Panc1 (cell line): ENCODE results near the gene ITGB8. TPM values are rescaled to one million over a fixed set of nuclear protein-coding genes. Genes with fewer than 3 reads are reported as not detected.

Source experiments
- ATAC-seq: fragments of 200-7000 bp; cut with Tn5 transposase; 2 replicates; pipeline ENCODE4 v1.9.1; 2020; ENCODE audit warnings: mild to moderate bottlenecking, moderate library complexity
- BruUV-seq: library from RNA; stranded (reverse); fragments of 400-500 nt; replicated peaks from 2 replicates; lab custom pipeline; 2021; lab: Mats Ljungman, UMichigan
- CTCF ChIA-PET: fragments of 300-600 bp; sonication (Branson Sonifier 250); formaldehyde crosslinking; loops from one replicate; lab custom pipeline; 2022; ENCODE audit warnings: antibody characterized with exemption; lab: Charles Lee
- POLR2A ChIA-PET: fragments of 300-600 bp; sonication (Branson Sonifier 250); formaldehyde crosslinking; loops from one replicate; lab custom pipeline; 2022; ENCODE audit warnings: antibody characterized with exemption; lab: Charles Lee
- DNase-seq: peaks from one replicate; pipeline ENCODE4 v3.0.0-alpha.2; 2010; ENCODE audit warnings: low read depth, low spot score
- H3K27ac ChIP-seq: 2 replicates; pipeline ENCODE4 v1.5.1; 2011; ENCODE audit warnings: mild to moderate bottlenecking, low read length, inconsistent platforms
- H3K27me3 ChIP-seq: fragments of 200-500 bp; sonication (Bioruptor generic); 2 replicates; pipeline ENCODE4 v1.6.0; 2014; ENCODE audit warnings: low read length, inconsistent platforms; ENCODE audit not compliant: control insufficient read depth, insufficient read depth
- H3K36me3 ChIP-seq: fragments of 200-500 bp; sonication (Bioruptor generic); 2 replicates; pipeline ENCODE4 v1.5.1; 2014; ENCODE audit warnings: inconsistent platforms, mild to moderate bottlenecking, low read length, moderate library complexity; ENCODE audit not compliant: control insufficient read depth, insufficient read depth
- H3K4me1 ChIP-seq: 2 replicates; pipeline ENCODE4 v1.5.1; 2011; ENCODE audit warnings: inconsistent platforms, mild to moderate bottlenecking, low read length, moderate library complexity; ENCODE audit not compliant: control insufficient read depth, insufficient read depth
- H3K4me3 ChIP-seq, 2 experiments: 2 replicates each; pipeline ENCODE4 v1.5.1; 2011 to 2012; ENCODE audit warnings: low read depth in 2 of 2, low read length in 2 of 2, mild to moderate bottlenecking in 2 of 2, inconsistent platforms in 1 of 2, moderate library complexity in 1 of 2
- H3K9me3 ChIP-seq: fragments of 200-500 bp; sonication (Bioruptor generic); 2 replicates; pipeline ENCODE4 v1.5.1; 2014; ENCODE audit warnings: low read depth, mild to moderate bottlenecking, inconsistent platforms, low read length, moderate library complexity; ENCODE audit not compliant: control insufficient read depth, insufficient read depth
- POLR2AphosphoS5 ChIP-seq: IDR thresholded peaks from 2 replicates; pipeline ENCODE4 v1.6.1; 2012; ENCODE audit warnings: mild to moderate bottlenecking, low read depth, low read length, moderate library complexity
- SIN3A ChIP-seq: IDR thresholded peaks from 2 replicates; pipeline ENCODE4 v1.6.1; 2012; ENCODE audit warnings: low read depth, mild to moderate bottlenecking, low read length, moderate library complexity, borderline replicate concordance; ENCODE audit not compliant: insufficient read depth
- TCF7L2 ChIP-seq: IDR thresholded peaks from 2 replicates; pipeline ENCODE4 v1.6.1; 2011; ENCODE audit warnings: mild to moderate bottlenecking, low read depth, low read length, inconsistent platforms
- in situ Hi-C: cut with HindIII; loops from 2 replicates; pipeline ENCODE4 v1.10.0; 2016; ENCODE audit warnings: low sequenced_read_pairs, low pct_unique_long_range_greater_than_20kb
- intact Hi-C: fragments of 100-400 bp; cut with micrococcal nuclease; formaldehyde crosslinking; loops from one replicate; pipeline ENCODE4 v1.10.0; 2022; ENCODE audit not compliant: unreplicated experiment
- total RNA-seq: library from RNA; stranded (reverse); gene quantifications from one replicate; pipeline ENCODE4 v1.2.1, GENCODE V29; 2021; ENCODE audit not compliant: unreplicated experiment
- TF ChIP-seq, protein P1 (sequence below): fragments of 450-650 bp; IDR thresholded peaks from 2 replicates; pipeline ENCODE4 v1.5.1; 2017; ENCODE audit warnings: mild to moderate bottlenecking
- TF ChIP-seq, protein P2 (sequence below), 2 experiments: IDR thresholded peaks; 2 replicates each; pipeline ENCODE4 v1.6.1; 2011 to 2012; ENCODE audit warnings: low read depth in 2 of 2, control low read depth in 1 of 2, low read length in 1 of 2, mild to moderate bottlenecking in 1 of 2, moderate library complexity in 1 of 2; ENCODE audit not compliant: insufficient read depth in 1 of 2

Gene ITGB8
- total RNA-seq, 1 experiment from 2014 or later, result 4.9 TPM

DNA sequence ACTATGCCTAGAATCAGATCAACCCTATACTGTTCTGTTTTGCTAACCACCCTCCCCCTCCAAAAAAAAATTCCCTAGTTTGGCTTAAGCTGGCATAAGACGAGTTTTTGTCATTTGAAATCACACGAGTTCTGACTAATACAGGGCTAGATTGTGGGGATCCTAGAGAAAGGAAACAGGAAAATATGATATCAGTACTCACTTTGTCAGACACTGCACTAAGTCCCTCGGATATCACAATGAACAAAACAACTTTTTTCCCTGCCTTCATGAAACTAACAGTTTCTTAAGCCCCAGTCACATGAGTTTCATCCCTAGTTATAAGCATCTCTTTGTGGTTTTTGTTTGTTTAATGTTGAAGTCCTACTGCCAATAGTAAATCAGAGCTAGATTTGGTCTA, 118.5 kb downstream of the ITGB8 start:
- Histone ChIP-seq H3K4me3 (no peak overlapping the region), H3K4me1 (no peaks in the 10 kb centered on the region), H3K36me3 (no peaks in the 10 kb centered on the region), H3K9me3 (no peaks in the 10 kb centered on the region), H3K27ac (no peak overlapping the region), H3K27me3 (no peaks in the 10 kb centered on the region)
- no TSS peak for BruUV-seq
- ATAC-seq (no peak), DNase-seq (no peak)
- ChIA-PET CTCF (no interaction called here), POLR2A (no interaction called here)
- in situ Hi-C loops, result no loop called here
- TF ChIP-seq, protein P1, sequence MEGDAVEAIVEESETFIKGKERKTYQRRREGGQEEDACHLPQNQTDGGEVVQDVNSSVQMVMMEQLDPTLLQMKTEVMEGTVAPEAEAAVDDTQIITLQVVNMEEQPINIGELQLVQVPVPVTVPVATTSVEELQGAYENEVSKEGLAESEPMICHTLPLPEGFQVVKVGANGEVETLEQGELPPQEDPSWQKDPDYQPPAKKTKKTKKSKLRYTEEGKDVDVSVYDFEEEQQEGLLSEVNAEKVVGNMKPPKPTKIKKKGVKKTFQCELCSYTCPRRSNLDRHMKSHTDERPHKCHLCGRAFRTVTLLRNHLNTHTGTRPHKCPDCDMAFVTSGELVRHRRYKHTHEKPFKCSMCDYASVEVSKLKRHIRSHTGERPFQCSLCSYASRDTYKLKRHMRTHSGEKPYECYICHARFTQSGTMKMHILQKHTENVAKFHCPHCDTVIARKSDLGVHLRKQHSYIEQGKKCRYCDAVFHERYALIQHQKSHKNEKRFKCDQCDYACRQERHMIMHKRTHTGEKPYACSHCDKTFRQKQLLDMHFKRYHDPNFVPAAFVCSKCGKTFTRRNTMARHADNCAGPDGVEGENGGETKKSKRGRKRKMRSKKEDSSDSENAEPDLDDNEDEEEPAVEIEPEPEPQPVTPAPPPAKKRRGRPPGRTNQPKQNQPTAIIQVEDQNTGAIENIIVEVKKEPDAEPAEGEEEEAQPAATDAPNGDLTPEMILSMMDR, result no peak
- TF ChIP-seq, protein P2, sequence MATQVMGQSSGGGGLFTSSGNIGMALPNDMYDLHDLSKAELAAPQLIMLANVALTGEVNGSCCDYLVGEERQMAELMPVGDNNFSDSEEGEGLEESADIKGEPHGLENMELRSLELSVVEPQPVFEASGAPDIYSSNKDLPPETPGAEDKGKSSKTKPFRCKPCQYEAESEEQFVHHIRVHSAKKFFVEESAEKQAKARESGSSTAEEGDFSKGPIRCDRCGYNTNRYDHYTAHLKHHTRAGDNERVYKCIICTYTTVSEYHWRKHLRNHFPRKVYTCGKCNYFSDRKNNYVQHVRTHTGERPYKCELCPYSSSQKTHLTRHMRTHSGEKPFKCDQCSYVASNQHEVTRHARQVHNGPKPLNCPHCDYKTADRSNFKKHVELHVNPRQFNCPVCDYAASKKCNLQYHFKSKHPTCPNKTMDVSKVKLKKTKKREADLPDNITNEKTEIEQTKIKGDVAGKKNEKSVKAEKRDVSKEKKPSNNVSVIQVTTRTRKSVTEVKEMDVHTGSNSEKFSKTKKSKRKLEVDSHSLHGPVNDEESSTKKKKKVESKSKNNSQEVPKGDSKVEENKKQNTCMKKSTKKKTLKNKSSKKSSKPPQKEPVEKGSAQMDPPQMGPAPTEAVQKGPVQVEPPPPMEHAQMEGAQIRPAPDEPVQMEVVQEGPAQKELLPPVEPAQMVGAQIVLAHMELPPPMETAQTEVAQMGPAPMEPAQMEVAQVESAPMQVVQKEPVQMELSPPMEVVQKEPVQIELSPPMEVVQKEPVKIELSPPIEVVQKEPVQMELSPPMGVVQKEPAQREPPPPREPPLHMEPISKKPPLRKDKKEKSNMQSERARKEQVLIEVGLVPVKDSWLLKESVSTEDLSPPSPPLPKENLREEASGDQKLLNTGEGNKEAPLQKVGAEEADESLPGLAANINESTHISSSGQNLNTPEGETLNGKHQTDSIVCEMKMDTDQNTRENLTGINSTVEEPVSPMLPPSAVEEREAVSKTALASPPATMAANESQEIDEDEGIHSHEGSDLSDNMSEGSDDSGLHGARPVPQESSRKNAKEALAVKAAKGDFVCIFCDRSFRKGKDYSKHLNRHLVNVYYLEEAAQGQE (IDR thresholded peaks at IDR 0.05; ENCODE audit: insufficient read depth in 1 of 2, low read depth in 2 of 2, low read length in 1 of 2), result no peak
- no peak for TF ChIP-seq SIN3A
- TF ChIP-seq POLR2AphosphoS5, result no peak
- no peak for TF ChIP-seq TCF7L2
- intact Hi-C loops, result no loop called here

DNA sequence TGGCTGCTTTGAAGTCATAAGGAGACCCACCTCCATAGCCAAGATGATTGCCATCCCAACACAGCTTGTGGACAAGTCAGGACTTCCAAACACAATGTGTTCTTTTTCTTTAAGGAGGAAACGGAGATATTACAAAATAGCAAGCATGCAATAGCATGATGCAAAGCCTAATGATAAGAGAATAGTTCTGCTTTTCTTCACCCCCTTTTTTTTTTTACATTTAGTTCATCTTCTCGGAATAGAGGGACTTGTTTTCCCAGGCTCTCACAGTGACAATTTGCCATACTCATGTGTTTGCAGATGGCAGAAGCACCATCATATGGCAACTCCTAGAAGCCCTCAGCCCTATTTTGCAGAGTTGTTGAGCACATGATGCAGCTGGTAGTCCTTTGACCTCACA, 119.8 kb downstream of the ITGB8 start:
- intact Hi-C loops, result no loop called here
- no peak for DNase-seq
- no peak for ATAC-seq
- no peak overlapping the region for H3K4me3 ChIP-seq
- H3K9me3 ChIP-seq, result no peaks in the 10 kb centered on the region
- in situ Hi-C loops, result no loop called here
- no TSS peak for BruUV-seq
- H3K36me3 ChIP-seq, result no peaks in the 10 kb centered on the region
- H3K4me1 ChIP-seq, result no peaks in the 10 kb centered on the region
- TF ChIP-seq POLR2AphosphoS5 (no peak), SIN3A (no peak), TCF7L2 (no peak)
- TF ChIP-seq, protein P1, result no peak
- TF ChIP-seq, protein P2 (IDR thresholded peaks at IDR 0.05; ENCODE audit: insufficient read depth in 1 of 2, low read depth in 2 of 2, low read length in 1 of 2), result no peak
- no peaks in the 10 kb centered on the region for H3K27me3 ChIP-seq
- ChIA-PET POLR2A (no interaction called here), CTCF (no interaction called here)
- H3K27ac ChIP-seq, result no peak overlapping the region
